GM19238 (cell line): ENCODE data around the gene ERG.

ENCODE experiments used
- DNase-seq: peaks from one replicate; pipeline ENCODE4 v3.0.0; 2011; ENCODE audit warnings: low spot score; ENCODE audit not compliant: insufficient read length

The ERG gene

DNA sequence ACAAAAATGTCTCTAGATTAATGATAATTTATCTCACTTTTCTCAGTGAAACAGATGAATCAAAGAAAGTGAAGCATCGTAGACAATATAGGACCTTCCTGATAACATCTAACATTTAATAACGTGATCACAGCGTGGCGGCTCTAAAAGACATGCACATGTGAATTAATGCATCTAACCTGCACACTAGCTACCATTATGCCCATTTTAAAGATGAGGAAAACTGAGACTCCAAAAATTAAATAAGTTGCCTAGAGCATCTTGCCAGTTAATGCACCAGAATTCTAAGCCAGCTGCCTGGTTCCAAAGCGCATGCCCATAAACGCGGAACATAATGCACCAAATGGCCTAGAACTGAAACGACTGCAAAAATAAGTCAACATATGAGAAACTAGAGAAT is 23.5 kb downstream of the ERG start:
- DNase-seq: no peak

DNA sequence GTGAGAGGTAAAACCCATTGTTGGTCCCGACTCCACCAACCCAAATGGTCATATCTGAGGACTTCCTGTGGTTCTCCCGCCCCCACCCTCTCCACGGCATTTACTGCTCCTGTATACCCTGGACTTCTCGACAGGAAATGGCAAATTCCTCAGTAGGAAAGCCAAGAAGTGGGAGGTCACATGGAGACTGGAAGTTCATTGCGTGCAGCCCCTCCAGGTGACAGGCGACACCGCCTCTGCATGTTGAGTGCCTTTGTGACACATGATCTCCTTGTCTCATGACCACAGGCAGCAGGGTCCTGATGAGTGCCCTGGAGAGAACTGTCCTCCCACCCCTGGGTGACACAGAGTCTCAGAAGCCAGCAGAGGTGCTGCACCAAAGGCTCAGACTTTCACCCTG is 24.2 kb downstream of the ERG start:
- DNase-seq: no peak

DNA sequence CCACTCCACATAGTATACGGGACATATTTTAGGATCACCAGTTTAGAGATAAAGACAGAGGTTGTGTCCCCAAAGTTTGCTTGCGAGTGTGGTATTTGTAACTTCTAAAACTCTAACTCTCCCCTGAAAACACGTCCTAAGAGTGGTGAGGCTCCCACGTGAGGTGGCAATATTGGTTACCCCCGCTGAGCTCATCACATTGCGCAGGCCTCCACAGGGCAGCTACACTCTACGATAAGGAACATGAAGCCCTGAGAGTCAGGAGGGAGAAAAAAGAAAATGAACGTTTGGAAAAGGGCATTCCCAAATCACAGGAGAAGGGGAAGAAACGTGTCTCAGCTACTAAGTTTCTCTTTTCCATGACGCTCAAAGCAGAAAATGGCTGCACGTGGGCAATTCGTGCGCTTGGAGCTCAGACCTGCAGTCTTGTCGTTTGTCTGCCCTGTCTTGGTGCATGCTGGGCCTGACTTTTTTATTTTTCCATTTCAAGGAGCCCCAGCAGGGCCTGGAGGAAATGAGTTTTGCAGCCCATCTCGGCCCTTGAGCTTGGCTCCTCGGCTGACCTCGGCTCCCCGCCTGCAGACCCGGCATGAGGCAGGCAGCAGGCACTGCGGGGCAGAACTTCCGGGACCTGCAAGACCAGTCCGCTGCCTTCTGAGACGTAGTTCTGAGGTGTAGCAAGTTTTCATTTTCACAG is 25.7 kb downstream of the ERG start:
- no peak for DNase-seq

DNA sequence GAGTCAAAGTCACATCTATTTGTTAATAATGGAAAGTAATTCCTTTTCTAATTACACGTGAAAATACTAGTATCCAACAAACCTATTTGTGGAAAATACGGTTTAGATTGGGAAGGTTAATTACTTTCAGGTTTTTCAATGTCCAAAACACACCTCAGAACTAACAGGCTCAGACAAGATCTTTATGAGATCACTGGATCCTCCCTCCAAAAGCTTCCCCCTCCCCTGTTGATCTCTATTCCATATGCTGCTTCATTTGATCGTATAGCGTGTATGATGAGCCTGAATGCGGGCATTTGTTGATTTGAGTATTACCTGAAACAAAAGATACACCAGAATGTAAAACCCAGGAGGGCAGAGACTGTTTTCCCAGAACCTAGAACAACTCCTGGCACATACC is 26.5 kb downstream of the ERG start:
- no peak for DNase-seq

DNA sequence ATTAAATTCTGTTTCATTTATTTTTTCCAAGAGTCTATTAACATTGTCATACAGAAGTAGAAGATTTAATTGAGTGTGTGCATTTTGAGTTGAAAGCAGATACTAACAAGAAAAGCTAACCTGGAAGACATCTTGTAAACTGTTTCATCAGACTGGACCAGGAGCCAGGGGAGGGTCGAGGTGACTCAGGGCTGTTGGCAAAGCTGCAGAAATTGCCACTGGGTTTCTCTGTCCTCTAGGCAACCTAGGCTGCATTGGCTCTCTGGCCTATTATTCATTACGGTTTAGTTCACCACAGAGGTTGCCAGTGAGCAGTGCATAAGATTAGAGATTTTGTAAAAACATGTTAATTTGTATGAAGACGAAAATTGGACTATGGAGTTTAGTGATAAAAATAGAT is 27.5 kb downstream of the ERG start:
- DNase-seq: no peak

DNA sequence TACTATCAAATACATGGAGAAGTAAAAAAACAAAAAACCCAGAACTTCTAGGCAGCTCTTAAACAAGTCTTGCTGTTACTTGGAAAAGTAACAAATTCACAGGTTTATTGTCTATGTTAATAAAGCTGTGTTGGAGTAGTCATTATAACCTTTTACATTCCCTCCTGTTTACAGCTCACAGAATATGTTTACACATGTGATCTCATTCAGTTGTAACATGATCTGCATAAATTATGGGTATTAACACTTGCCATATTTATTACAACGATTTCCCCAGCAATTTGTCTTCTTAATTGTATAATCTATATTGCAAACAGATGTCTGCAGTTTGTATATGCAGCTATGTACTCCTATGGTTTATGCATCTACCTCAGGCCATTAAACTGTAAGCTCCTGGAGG is 28.6 kb downstream of the ERG start:
- DNase-seq: no peak

DNA sequence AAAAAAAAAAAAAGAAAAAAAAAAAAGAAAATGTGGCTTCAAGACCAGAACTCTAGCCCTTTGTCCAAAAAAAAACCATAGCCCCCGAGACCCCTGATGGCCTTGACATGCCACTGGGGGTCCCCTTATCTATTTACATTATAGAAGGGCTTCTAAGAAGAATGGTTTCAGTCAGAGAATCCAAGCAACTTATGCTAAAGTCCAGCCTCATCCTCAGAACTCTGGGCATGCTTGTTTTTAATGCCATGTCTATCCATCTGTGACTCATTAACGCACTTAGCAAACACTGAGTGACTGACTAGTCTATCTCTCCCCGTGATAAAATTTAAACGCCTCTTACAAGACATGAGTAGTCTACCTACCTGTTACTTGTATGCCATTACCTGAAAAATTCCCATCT is 29.3 kb downstream of the ERG start:
- DNase-seq: no peak

DNA sequence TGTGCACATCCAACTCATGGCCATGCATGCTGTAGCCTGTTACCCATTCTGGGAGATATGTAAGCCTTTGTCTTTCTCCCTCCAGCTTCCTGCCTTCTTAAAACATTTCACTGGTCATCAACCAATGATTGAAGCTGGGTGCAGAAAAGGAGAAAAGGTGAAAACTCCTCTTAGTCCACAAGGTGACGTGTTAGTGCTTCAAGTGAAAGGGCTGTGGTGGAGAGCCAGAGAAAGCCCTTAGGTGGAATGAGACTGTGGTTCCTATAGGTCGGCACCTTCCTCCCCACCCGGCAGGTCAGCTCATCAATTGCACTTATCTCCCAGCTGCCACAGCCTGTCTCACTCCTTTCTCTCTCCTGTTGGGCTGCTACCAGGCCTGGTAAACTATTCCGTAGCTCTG is 30.4 kb downstream of the ERG start:
- DNase-seq: no peak

DNA sequence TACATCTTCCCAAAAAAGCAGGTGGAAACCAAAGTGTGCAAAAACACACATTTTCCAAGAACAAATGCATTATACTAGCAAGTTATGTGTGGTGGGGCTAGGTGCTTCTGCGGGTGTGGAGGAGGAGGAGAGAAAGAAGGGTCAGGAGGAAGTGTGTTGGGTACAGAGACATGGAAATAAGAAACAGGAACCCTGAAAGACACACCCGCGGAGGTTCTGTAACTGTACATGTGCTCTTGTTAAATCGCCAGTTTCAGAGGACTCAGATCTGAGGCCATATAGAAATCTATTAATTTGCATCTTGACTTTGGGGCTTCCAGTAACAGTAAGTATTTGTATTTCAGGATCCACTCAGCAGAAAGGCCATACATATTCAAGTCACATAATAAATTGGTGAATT is 30.9 kb downstream of the ERG start:
- DNase-seq: no peak

DNA sequence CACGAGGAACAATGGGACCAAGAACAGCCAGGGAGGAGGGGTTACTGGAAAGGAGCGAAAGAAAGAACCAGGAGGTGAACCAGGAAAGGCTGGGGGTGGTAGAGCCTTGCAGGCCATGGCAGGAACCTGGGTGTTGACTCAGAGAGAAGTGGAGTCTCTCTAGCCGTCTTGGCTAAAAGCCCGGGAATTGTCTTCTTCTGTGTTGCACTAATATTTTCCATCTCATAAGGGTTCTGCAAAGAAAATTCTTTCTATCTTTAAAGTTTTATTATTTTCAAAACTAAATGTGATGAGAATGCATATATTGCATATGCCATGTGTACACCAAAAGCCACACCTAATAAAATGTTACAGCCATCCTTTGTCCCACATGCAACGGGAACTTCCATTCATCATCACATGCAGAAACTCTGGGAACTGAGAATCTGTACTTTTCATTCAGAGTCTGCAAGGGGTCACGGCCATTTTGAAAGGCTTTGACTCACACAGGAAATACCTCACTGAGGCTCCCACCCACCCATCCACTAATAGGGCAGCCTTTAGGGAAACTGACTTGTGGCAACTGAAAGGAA is 38.0 kb downstream of the ERG start:
- no peak for DNase-seq

DNA sequence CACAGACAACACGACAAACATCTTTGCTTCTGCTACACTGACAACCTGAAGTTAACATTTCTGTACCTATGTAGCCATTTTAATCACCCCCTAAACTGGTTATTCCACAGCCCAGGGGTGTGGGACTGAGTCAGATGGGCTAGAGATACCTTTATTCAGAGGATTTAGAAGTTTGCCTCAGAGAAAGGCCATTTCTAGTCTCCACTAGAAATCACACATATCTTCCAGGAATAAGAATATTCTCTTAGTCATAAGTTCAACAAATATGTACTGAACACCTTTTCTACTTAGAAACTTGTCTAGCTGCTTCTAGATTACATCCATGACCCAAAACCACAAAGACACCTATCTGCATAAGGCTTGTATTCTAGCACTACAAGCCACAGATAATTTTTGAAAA is 38.8 kb downstream of the ERG start:
- no peak for DNase-seq

DNA sequence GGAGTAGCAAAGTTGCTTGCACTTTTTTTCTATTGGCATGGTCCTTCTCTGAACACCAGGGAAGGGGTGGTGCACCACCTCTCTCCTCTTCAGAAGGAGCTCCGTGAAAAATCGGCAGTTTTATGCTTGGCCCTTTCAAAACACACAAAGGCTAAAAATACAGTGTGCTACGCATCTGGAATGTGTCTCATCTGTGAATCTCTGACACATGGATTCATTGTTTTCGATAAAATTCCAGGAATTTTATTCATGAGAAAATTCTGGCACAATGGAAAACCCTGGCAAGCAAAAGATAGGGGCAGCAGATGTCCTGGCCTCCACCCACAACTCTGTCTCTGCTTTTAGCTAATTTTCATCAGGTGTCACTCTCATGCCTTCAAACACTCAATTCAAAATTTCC is 42.9 kb downstream of the ERG start:
- DNase-seq: no peak

DNA sequence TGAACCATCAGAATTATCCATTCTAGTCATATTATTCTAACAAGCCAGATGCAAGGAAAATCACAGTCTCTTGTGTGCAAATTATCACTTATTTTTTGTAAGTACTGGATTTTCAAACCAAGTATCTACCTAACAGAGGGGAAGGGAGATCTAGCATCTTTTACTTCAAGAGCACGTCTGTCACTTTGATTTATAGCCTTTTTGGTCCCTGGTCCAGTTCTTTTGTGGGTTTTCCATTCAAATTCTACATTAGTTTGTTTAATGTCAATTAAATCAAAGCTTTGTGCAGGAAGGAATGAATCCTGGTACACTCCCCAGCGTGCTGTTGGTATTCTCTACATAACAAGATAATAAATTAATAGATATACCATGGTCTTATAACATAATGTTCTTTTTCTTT is 43.6 kb downstream of the ERG start:
- DNase-seq: no peak

DNA sequence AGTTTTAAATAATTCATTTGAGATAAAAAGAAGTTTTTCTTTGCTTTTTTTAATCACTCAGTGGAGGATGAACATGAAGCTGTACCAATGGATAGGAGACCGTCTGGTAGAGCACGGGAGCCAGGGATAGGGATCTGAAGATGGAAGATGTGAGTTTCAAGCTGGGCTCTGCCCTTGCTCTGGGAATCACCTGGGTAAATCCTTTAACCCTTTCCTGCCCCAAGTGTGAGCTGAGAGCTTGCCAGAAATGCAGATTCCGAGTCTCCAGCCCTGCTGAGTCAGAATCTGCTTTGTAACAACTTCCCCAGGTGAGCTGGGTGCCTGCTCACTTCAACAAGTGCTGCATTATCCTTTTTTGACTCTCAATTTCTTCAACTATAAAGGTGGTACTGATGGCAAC is 44.1 kb downstream of the ERG start:
- no peak for DNase-seq

DNA sequence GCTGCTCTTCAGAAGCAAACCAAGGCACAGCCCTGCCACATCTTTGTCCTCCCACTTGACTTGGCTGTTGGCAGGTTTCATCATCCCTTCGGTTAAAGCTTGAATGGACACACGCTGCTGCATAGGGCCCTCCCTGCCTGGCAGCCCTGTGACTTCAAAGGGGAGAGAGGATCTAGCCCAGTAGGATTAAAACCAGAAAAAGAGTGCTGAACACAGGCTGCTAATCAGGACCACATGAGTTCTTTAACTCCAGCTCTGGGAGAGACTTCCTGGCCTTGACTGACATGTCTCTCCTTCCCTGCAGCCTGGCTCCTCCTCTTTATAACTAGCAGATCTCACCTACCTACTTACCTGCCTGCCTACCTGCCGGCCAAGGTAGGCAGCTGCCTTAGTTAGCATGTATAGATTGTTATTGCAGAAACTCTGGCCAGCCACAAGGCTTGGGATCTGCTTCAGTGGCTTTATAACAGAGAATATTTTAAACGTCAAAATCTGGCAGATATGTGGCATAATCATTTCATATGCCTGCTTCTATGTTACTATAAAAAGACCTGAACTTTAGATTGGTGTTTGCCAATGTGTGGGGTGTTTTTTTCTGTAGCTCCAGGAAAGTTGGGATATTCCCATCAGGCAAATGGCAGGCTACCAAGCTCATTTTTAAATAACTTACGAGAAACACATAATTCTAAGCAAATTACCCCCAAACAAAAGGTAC is 49.4 kb downstream of the ERG start:
- no peak for DNase-seq

DNA sequence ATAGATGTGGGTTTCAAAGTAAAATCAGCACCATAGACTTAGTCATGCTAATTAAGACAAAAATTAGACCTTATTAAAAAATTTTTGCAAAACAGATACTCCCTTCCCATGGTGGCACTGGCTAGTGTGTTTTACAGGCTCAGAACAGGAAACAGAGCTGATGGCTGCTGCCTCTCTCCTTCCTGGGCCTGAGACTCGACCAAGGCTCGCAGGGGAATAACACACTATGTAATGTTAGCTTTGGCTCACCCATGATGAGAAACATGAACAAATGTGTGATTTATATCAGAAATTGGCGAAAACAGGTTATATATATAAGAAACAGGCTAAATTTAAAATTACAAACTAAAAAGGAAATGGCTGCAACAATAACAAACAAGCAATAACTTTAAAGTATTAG is 50.7 kb downstream of the ERG start:
- DNase-seq: no peak

DNA sequence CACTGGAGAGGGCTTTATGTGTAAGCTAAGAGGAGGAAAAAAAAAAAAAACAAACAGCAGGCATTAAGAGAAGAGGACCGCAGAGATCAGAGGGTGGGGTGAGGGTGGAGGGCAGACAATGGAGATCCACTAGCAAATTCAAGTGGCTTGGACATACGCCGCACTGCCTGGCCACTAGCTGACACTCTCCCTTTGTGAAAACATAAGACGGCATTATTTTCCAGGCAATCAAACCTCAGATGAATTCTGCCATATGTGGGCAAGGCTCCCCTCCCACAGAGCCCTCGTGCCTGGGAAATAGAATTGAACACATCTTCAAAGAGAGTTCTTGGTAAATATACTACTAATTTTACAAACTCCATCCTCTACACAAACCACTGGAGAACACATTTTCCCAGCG is 53.6 kb downstream of the ERG start:
- DNase-seq: no peak

DNA sequence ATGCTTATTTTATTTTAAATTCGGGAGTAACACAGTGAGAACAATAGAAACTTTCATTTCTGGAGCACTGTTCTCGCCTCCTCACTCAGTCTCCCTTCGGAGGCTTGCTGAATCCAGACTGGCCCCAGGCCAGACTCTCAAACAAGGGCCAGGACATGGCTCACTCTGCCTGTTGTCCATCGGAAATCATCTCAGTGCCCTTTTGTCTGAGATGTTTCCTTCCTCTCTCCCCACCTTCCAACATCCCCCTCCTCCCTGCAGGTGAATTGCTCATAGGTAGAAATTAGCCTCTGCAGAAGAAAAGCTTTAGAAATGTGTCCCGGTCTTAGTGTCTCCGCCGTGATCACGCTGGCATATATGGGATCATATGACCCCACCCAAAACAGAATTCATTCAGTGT is 55.2 kb downstream of the ERG start:
- no peak for DNase-seq

DNA sequence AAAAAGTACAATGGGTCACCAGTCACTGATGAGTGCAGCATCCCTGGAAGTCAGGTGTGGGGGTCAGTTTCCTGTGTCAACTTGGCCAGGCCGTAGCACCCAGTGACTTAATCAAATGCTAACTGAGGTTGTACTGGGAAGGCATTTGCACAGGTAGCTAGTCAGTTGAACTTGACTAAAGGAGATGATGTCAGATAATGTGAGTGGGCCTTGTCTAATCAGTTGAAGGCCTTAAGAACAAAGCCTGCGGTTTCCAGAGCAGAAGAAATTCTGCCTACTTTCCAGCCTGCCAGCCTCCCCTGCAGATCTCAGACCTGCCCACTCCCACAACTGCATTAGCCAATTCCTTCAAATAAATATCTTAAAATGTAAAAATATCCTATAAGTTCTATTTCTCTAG is 57.1 kb downstream of the ERG start:
- DNase-seq: no peak

DNA sequence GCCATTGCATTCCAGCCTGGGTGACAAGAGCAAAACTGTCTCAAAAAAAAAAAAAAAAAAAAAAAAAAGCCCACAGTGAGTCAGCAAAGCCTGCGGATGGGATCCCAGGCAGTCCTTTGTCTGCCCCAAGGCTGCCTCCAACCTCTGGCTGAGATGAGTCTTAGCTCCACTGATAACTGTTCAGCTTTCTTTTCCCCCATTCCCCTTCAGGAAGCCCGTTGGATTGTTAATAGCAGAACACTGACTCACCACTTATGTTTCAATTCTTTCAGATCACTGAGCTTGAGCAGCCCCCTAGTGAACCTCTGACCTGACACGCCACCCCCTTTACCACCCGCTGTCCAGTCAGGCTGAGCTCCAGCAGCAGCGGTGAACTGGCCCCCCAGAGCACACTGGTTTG is 57.5 kb downstream of the ERG start:
- no peak for DNase-seq

DNA sequence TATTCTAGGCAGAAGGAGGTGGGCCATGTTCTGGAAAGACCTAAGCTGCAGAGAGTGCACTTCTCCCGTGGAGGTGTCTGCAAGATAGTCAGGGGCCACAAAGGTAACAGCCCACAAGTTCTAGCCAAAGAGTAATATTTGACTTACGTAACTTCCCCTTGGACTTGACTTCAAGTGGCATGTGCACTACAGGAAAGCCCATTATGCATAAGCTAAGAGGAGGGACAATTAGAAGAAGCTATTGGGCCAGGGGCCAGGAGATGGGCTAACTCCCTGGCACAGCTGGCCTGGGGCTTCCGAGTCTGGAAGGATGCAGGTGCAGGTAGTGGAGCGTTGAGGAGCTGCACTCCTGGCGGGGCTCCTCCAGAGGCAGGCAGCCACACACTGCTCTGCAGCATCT is 58.3 kb downstream of the ERG start:
- no peak for DNase-seq

DNA sequence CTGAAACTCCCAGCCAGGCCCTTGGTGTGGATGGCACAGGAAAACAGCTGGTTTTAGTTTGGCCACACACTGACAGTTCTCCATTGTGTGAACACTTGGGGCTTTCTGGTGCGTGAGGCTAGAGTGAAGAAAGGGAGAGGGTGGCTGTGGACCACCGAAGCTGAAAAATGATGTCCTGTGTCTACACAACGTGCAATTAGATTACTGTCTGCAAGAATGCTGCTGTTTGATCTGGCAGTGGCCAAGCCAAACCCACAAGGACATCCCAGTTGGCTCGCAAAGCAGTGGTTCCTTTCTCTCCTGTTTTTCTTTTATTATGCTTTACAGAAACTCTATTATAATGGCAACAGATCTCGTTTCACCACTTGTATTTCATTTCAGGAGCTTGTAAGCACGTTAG is 58.9 kb downstream of the ERG start:
- no peak for DNase-seq

DNA sequence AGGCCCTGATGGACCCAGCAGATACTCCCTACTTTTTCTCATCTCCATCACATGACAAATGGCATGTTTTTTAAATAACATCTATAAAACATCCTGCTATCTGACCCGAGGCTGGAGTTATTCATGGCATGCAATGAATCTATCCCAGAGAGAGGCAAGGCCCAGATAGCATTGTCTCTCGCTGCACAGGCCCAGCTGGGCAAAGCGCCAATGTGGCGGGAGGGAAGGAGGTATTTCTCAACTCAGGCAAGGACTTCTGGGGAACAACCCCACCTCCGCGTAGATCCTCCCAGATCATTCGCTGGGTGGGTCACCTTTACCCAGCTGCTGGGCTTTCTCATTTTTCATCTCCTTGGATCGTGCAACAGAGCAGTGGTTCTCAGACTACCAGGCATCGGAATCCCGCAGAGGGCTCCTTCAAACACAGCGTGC is 59.8 kb downstream of the ERG start:
- DNase-seq: no peak
